IPS DF 6.9 (cell line): ENCODE measurements around the gene MDFI.

Experiments used
- DNase-seq: peaks from one replicate; pipeline ENCODE4 v3.0.0-alpha.2; 2013; ENCODE audit warnings: low read depth, low spot score
- H3K27ac ChIP-seq: one replicate; pipeline ENCODE4 v1.5.1; 2013; ENCODE audit warnings: low read length, control low read depth
- H3K27me3 ChIP-seq: 2 replicates; pipeline ENCODE4 v1.6.1; 2013; ENCODE audit warnings: mild to moderate bottlenecking, low read length; ENCODE audit not compliant: control insufficient read depth, insufficient read depth
- H3K36me3 ChIP-seq: 2 replicates; pipeline ENCODE4 v1.6.1; 2013; ENCODE audit warnings: low read length; ENCODE audit not compliant: control insufficient read depth, insufficient read depth
- H3K4me1 ChIP-seq: 2 replicates; pipeline ENCODE4 v1.6.1; 2013; ENCODE audit warnings: low read length; ENCODE audit not compliant: control insufficient read depth, insufficient read depth
- H3K4me3 ChIP-seq: 2 replicates; pipeline ENCODE4 v1.5.1; 2013; ENCODE audit warnings: mild to moderate bottlenecking, low read length
- H3K9me3 ChIP-seq: 2 replicates; pipeline ENCODE4 v1.6.1; 2013; ENCODE audit warnings: low read length, inconsistent platforms; ENCODE audit not compliant: control insufficient read depth, insufficient read depth
- WGBS: extraction: QIAGEN DNeasy Blood & Tissue Kit; methylation state at CpG from one replicate; pipeline ENCODE4 v1.1.7; 2013; ENCODE audit warnings: mixed read lengths, missing lambda C conversion rate; ENCODE audit not compliant: insufficient read length, insufficient coverage; 5-methylcytosine and 5-hydroxymethylcytosine counted together

Gene MDFI

DNA sequence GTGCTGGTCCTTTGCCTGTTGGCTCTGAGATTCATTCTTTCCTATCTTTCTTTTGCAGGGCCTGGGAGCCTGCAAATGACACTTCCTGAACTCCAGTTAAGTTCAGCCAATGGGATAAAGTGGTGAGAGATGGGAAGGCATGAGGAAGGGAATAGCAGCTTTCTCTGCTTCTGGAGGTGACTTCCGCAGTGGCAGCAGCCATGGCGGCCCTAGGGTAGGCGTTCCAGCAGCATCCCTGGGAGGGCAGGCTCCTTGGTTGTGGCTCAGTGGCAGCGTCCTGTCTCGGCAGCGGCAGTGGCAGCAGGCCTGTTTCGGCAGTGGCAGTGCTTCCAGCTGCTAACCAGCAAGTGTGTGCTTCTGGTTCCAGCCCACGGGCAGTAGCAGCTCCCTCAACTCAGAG is 7.3 kb upstream of the MDFI start:
- H3K4me3 ChIP-seq, result no peak overlapping the region
- no peaks in the 10 kb centered on the region for H3K27me3 ChIP-seq
- H3K27ac ChIP-seq, result no peak overlapping the region
- H3K4me1 ChIP-seq, result peaks cover 2% of the 10 kb centered on the region; the same call in 1 of the 2 replicates
- no CpG with 5 or more reads among the region's 8 CpGs for WGBS
- H3K36me3 ChIP-seq, result no peaks in the 10 kb centered on the region
- no peaks in the 10 kb centered on the region for H3K9me3 ChIP-seq
- no peak for DNase-seq

- Histone ChIP-seq H3K27ac (no peak overlapping the region), H3K27me3 (peaks cover 2% of the 10 kb centered on the region; the same call in 1 of the 2 replicates)
- WGBS, result no CpG with 5 or more reads among the region's 2 CpGs
Measured at GRCh38 chr6:41633056-41633634, 5.1 kb upstream of the MDFI start.

GRCh38 chr6:41634657-41635056 is 3.6 kb upstream of the MDFI start:
- H3K27ac ChIP-seq, result no peak overlapping the region
- peaks cover 2% of the 10 kb centered on the region; the same call in 1 of the 2 replicates for H3K27me3 ChIP-seq
- H3K9me3 ChIP-seq, result no peaks in the 10 kb centered on the region
- H3K36me3 ChIP-seq, result no peaks in the 10 kb centered on the region
- H3K4me3 ChIP-seq, result no peak overlapping the region
- no CpG with 5 or more reads among the region's 4 CpGs for WGBS
- DNase-seq, result no peak
- H3K4me1 ChIP-seq, result peaks cover 2% of the 10 kb centered on the region

More at GRCh38 chr6:41633056-41633634, 5.1 kb upstream of the MDFI start:
- H3K4me3 ChIP-seq, result no peak overlapping the region
- no peak for DNase-seq
- no peaks in the 10 kb centered on the region for H3K9me3 ChIP-seq
- no peaks in the 10 kb centered on the region for H3K36me3 ChIP-seq
- peaks cover 2% of the 10 kb centered on the region; the same call in 1 of the 2 replicates for H3K4me1 ChIP-seq

DNA sequence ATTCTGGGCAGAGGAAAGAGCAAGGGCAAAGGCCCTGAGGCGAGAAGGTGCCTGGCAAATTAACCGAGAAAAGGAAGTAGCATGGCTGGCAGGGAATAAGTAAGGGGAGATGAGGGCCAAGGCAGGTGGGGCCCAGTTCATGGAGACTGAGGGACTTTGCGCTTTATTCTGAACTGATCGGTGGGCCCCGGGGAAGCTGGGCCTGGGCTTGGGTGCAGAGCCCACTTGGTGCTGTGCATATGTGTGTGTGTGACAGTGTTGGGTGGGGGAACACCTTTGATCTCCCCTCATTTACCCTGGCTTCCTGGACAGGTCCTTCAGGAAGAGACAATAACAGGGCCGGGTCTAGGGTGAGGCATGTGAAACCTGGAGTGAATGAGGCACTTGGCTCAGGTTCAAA is 2.9 kb upstream of the MDFI start:
- peaks cover 2% of the 10 kb centered on the region; the same call in 1 of the 2 replicates for H3K27me3 ChIP-seq
- no peaks in the 10 kb centered on the region for H3K9me3 ChIP-seq
- peaks cover 9% of the 10 kb centered on the region for H3K4me1 ChIP-seq
- no peak overlapping the region for H3K4me3 ChIP-seq
- H3K27ac ChIP-seq, result no peak overlapping the region
- no peak for DNase-seq
- WGBS, result no CpG with 5 or more reads among the region's 6 CpGs
- H3K36me3 ChIP-seq, result no peaks in the 10 kb centered on the region

DNA sequence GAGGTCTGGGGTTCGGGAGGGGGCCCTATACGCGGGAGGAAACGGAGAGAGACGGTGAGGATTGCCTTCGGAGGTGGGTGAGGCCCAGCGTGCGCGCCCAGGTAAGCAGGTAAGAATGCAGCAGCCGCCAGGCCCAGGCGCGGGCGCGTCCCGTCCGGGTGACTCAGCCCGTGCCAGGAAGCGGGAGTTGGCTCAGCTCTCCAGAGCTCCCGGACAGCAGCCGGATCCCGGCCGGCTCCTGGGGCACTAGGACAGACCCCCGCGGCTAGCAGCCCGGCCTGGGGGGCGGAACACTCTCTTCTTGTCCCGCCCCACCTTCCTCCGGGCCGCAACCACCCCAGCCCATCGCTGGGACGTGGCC is 1.5 kb upstream of the MDFI start:
- H3K36me3 ChIP-seq, result no peaks in the 10 kb centered on the region
- DNase-seq, result no peak
- peak overlapping the region; percentile 81; the same call in 1 of the 2 replicates for H3K4me3 ChIP-seq
- no peak overlapping the region for H3K27ac ChIP-seq
- peaks cover 2% of the 10 kb centered on the region; the same call in 1 of the 2 replicates for H3K27me3 ChIP-seq
- no peaks in the 10 kb centered on the region for H3K9me3 ChIP-seq
- H3K4me1 ChIP-seq, result peaks cover 12% of the 10 kb centered on the region
- WGBS, result no CpG with 5 or more reads among the region's 31 CpGs

DNA sequence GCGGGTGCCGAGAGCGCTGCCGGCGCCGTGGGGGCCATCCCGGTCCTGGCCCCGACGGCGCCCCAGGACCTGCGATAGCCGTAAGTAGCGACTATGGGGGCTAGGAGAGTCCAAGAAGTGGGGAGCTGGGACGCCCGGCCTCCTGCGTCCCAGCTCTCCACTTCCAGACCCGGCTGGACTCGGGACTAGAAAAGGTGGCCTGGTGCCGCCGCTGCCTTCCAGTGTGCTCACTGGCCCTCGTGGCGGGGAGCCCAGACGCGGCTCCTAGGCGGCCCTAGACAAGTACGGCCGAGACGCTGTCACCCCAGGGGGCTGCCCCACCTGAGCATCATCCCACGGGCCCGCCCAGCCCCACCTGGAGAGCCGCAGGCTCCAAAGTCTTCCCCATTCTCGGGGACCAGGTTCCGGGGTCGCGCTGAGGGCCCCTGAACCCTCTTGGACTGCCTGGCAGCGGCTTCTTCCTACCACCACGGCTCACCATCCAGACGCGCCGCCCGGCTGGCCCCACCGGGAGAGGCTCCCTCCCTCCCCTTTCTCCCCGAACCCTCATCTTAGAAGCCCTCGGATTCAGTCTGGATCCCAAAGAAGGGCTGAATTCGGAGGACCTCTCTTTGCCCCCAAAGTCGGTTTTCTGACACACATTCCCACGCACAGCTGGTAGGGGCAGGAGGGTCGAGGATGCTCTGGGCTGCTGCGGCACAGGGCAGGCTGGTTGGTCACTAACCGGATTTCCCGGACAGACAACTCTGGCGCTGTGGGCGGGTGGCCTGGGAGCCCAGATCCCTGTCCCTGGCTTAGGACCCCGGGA is 870 bp upstream of the MDFI start:
- Histone ChIP-seq H3K4me1 (peaks cover 12% of the 10 kb centered on the region), H3K36me3 (no peaks in the 10 kb centered on the region), H3K27ac (no peak overlapping the region), H3K9me3 (no peaks in the 10 kb centered on the region), H3K4me3 (peak overlapping the region; percentile 81; the same call in 1 of the 2 replicates), H3K27me3 (peaks cover 2% of the 10 kb centered on the region; the same call in 1 of the 2 replicates)
- no CpG with 5 or more reads among the region's 54 CpGs for WGBS
- DNase-seq, result no peak

- Histone ChIP-seq H3K27me3 (peaks cover 2% of the 10 kb centered on the region; the same call in 1 of the 2 replicates), H3K9me3 (no peaks in the 10 kb centered on the region), H3K36me3 (no peaks in the 10 kb centered on the region), H3K27ac (no peak overlapping the region), H3K4me1 (peaks cover 15% of the 10 kb centered on the region), H3K4me3 (peak overlapping the region; percentile 81; the same call in 1 of the 2 replicates)
- DNase-seq, result no peak
- WGBS, result no CpG with 5 or more reads among the region's 40 CpGs
Measured at GRCh38 chr6:41638935-41639808, 904 bp downstream of the MDFI start.

DNA sequence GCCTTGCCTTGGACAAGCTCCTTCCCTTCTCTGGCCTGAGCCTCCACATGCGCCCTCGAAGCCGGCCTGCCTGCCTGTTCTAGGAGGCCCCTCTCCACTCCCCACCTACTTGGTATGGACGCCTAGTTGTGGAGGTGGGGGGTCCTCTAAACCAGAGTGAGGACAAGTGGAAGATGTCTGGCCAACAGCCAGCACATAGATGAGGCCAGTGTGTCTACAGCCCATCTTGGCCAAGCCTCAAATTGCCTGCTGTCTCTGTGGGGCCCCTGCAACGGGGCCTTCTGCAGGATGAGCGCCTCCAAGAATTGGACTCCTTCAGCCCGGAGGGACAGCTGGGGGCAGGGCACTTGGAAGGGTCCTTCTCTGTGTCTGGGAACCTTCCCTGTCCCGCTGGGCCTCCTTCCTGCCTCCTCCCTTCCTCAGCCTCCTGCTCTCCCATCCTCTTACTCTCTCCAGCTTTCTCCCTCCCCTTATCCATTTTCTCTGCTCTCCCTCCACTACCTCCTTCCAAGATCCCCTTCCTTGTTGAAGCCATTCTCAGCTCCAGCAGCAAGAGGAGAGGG is 1.6 kb downstream of the MDFI start:
- Histone ChIP-seq H3K27ac (no peak overlapping the region), H3K27me3 (peaks cover 2% of the 10 kb centered on the region; the same call in 1 of the 2 replicates), H3K4me3 (peak overlapping the region; percentile 13; the same call in 1 of the 2 replicates), H3K36me3 (no peaks in the 10 kb centered on the region), H3K4me1 (peaks cover 15% of the 10 kb centered on the region), H3K9me3 (no peaks in the 10 kb centered on the region)
- no CpG with 5 or more reads among the region's 8 CpGs for WGBS
- no peak for DNase-seq

- WGBS, result no CpG with 5 or more reads among the region's 7 CpGs
- DNase-seq, result no peak
- no peak overlapping the region for H3K4me3 ChIP-seq
- H3K27me3 ChIP-seq, result peaks cover 2% of the 10 kb centered on the region; the same call in 1 of the 2 replicates
- no peaks in the 10 kb centered on the region for H3K9me3 ChIP-seq
- no peaks in the 10 kb centered on the region for H3K36me3 ChIP-seq
- peaks cover 15% of the 10 kb centered on the region for H3K4me1 ChIP-seq
- H3K27ac ChIP-seq, result no peak overlapping the region
Measured at GRCh38 chr6:41640426-41640825, 2.2 kb downstream of the MDFI start.
